Muscle of back (tissue), 10 donors: ENCODE data around the gene MTIF3. TPM values are rescaled to one million over a fixed set of nuclear protein-coding genes. Genes with fewer than 3 reads are reported as not detected.

Source experiments
- polyA plus RNA-seq, 10 donors: library from polyadenylated mRNA; unstranded; fragments of 120-200 nt; gene quantifications; one replicate each; pipeline ENCODE4 v1.2.1, GENCODE V29; 2013; ENCODE audit not compliant: insufficient read length in 10 of 10

The MTIF3 gene
- polyA plus RNA-seq, 10 donors: 51.0 to 70.8 (median 58.6) TPM

Other genes starting within 250 kb of the MTIF3 start
- 1,000 to 10,000 TPM in 5 of 10 donors, 100 to 1,000 TPM in 5; 674 to 1,393 (median 990) TPM for gene RPL21, start 199.0 kb downstream of the MTIF3 start, polyA plus RNA-seq
- gene RASL11A, start 179.7 kb downstream of the MTIF3 start, polyA plus RNA-seq: 1 to 10 TPM; 1.5 to 3.4 (median 2.4) TPM
- gene GTF3A, start 25.9 kb downstream of the MTIF3 start, polyA plus RNA-seq: 100 to 1,000 TPM; 138 to 182 (median 172) TPM
- gene LNX2, start 170.0 kb upstream of the MTIF3 start, polyA plus RNA-seq: 1 to 10 TPM; 4.6 to 7.5 (median 5.4) TPM
- 100 to 1,000 TPM; 108 to 153 (median 126) TPM for gene POLR1D, start 171.3 kb upstream of the MTIF3 start, polyA plus RNA-seq